GM18502 (cell line): ENCODE results near the gene PCDHB8.
"Not testable (repeated sequence)": the region's sequence is repeated elsewhere in the genome, so short reads cannot be mapped to it uniquely, and the experiment has no call there.

ENCODE experiments used
- ATAC-seq: cut with Tn5 transposase; IDR thresholded peaks from one replicate; pipeline ENCODE4 v1.9.1; 2021; ENCODE audit warnings: mild to moderate bottlenecking; ENCODE audit not compliant: unreplicated experiment, poor library complexity

Gene PCDHB8

DNA sequence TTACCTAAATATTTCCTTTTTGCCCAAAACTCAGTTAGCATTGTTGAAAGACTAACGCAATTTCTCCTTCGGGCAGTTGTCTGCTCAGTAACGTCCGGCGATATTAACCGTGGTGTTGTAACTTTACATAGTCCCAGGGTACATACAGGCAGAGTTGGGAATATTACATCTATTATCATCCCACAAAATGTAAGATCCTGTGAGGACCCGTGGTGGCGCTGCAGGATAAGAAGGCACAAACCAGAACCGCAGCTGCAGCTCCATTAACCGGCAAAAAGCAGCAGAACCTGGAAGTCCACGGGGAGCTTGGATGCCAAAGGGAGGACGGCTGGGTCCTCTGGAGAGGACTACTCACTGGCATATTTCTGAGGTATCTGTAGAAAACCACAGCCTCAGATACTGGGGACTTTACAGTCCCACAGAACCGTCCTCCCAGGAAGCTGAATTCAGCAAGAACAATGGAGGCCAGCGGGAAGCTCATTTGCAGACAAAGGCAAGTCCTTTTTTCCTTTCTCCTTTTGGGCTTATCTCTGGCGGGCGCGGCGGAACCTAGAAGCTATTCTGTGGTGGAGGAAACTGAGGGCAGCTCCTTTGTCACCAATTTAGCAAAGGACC, at the start of gene PCDHB8:
PCDHB8 (plus strand) TSS at position 214 of the 615 bp plus-strand sequence; CDS start at position 459, 245 bp downstream.
- not testable (repeated sequence) for ATAC-seq

DNA sequence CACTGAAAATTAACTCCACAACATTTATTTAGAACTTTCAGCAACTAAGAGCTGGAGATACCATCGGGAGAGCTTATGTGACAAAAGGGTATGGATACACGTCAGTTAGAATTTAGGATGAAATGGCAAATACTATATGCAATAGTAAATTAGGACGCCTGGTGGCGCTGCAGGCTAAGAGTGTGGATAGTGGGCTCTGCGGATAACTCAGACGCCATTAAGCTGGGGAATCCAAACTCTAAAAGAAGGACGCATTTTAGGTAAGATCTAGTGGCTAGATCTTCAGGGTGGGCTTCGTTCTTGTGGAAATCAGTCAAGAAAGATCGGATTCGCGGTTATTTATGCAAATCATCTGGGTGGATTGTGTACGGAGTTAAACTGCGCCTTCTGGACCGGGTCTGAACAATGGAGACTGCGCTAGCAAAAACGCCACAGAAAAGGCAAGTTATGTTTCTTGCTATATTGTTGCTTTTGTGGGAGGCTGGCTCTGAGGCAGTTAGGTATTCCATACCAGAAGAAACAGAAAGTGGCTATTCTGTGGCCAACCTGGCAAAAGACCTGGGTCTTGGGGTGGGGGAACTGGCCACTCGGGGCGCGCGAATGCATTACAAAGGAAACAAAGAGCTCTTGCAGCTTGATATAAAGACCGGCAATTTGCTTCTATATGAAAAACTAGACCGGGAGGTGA, 42.4 kb upstream of the PCDHB8 start, which contains the start of gene PCDHB5:
PCDHB5 (plus strand) TSS at position 177 of the 688 bp plus-strand sequence; CDS start at position 406, 229 bp downstream.
- no peak for ATAC-seq

DNA sequence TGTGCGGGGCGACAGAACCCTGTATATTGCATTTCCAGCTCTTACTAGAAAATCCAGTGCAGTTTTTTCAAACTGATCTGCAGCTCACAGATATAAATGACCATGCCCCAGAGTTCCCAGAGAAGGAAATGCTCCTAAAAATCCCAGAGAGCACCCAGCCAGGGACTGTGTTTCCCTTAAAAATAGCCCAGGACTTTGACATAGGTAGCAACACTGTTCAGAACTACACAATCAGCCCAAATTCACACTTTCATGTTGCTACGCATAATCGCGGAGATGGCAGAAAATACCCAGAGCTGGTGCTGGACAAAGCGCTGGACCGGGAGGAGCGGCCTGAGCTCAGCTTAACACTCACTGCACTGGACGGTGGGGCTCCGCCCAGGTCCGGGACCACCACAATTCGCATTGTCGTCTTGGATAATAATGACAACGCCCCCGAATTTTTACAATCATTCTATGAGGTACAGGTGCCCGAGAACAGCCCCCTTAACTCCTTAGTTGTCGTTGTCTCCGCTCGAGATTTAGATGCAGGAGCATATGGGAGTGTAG, 41.8 kb upstream of the PCDHB8 start:
- ATAC-seq = no peak

DNA sequence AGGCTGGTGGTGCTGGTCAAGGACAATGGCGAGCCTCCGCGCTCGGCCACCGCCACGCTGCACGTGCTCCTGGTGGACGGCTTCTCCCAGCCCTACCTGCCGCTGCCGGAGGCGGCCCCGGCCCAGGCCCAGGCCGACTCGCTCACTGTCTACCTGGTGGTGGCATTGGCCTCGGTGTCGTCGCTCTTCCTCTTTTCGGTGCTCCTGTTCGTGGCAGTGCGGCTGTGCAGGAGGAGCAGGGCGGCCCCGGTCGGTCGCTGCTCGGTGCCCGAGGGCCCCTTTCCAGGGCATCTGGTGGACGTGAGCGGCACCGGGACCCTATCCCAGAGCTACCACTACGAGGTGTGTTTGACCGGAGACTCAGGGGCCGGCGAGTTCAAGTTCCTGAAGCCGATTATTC, 40.2 kb upstream of the PCDHB8 start:
- ATAC-seq = not testable (repeated sequence)

DNA sequence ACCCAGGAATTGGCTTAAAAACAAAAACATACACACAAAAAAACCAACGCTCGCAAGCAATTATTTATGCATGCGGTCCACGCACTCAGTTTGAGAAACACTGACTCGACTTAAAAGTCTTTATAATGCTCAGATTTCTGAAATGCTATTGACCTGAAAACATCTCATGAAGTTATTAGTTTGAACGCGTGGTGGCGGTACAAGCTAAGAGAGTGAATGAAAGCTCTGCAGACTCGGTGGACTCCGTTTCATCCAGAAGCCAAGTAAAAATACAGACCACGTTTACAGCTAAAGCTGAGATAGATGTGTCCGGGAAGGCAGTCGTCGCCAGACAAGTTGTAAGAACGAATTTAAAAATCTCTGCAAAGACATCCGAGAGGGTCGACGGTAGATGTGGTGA, 27.8 kb upstream of the PCDHB8 start, which contains the start of gene PCDHB6:
PCDHB6 (plus strand) TSS at position 246 of the 400 bp plus-strand sequence. CDS start 201 bp downstream, outside the sequence.
- no peak for ATAC-seq

DNA sequence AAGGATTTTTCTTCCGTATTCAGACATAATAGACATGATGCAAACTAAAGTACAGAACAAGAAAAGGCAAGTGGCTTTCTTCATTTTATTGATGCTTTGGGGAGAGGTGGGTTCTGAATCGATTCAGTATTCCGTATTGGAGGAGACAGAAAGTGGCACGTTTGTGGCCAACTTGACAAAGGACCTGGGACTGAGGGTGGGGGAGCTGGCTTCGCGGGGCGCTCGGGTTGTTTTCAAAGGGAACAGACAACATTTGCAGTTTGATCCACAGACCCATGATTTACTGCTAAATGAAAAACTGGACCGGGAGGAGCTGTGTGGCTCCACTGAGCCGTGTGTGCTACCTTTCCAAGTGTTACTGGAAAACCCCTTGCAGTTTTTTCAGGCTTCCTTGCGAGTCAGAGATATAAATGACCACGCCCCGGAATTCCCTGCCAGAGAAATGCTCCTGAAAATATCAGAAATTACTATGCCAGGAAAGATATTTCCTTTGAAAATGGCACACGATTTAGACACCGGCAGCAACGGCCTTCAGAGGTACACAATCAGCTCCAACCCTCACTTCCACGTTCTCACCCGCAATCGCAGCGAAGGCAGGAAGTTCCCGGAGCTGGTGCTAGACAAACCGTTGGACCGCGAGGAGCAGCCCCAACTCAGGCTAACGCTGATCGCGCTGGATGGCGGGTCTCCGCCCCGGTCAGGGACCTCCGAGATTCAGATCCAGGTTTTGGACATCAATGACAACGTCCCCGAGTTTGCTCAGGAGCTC, 27.2 kb upstream of the PCDHB8 start:
- no peak for ATAC-seq

DNA sequence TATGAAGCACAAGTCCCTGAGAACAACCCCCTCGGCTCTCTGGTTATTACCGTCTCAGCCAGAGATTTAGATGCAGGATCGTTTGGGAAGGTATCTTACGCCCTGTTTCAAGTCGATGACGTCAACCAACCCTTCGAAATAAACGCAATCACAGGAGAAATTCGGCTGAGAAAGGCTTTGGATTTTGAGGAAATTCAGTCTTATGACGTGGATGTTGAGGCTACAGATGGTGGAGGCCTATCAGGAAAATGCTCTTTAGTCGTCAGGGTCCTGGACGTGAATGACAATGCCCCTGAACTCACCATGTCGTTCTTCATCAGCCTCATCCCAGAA, 26.6 kb upstream of the PCDHB8 start:
- ATAC-seq = no peak

DNA sequence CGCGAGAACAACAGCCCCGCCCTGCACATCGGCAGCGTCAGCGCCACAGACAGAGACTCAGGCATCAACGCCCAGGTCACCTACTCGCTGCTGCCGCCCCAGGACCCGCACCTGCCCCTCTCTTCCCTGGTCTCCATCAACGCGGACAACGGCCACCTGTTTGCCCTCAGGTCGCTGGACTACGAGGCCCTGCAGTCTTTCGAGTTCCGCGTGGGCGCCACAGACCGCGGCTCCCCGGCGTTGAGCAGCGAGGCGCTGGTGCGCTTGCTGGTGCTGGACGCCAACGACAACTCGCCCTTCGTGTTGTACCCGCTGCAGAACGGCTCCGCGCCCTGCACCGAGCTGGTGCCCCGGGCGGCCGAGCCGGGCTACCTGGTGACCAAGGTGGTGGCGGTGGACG, 26.0 kb upstream of the PCDHB8 start:
- not testable (repeated sequence) for ATAC-seq

DNA sequence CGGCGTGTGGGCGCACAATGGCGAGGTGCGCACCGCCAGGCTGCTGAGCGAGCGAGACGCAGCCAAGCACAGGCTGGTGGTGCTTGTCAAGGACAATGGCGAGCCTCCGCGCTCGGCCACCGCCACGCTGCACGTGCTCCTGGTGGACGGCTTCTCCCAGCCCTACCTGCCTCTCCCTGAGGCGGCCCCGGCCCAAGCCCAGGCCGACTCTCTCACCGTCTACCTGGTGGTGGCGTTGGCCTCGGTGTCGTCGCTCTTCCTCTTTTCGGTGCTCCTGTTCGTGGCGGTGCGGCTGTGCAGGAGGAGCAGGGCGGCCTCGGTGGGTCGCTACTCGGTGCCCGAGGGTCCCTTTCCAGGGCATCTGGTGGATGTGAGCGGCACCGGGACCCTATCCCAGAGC, 25.5 kb upstream of the PCDHB8 start:
- ATAC-seq = not testable (repeated sequence)

DNA sequence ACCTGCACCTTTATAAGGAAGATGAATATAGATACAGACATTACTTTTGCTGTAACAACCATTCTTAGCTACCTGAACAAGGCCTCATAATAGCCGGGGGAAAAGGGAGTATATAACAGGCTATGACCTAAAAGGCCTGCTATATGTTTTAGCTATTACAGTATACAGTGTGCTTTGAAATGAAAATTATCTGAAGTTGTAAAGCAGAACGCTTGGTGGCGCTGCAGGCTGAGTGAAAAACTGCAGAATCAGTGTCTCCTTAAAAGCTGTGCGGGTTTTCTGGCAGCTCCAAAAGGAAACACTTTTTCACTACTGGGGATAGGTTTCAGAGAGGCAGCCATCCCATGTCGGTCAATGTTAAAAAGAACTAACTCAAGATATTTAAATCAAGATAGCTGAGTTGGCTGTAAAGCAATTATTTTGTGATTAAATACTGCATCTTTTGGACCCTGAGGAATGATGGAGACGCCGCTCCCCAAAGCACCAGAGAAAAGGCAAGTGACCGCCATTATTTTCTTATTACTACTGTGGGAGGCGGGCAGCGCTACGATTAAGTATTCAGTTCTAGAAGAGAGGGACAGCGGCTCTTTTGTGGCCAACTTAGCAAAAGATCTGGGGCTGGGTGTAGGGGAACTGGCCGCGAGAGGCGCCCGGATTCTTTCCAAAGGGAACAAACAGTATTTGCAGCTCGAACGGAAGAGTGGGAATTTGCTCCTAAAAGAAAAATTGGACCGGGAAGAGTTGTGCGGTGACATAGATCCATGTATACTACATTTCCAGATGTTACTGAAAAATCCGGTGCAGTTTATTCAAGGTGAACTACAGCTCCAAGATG, 21.8 kb upstream of the PCDHB8 start:
- no peak for ATAC-seq

DNA sequence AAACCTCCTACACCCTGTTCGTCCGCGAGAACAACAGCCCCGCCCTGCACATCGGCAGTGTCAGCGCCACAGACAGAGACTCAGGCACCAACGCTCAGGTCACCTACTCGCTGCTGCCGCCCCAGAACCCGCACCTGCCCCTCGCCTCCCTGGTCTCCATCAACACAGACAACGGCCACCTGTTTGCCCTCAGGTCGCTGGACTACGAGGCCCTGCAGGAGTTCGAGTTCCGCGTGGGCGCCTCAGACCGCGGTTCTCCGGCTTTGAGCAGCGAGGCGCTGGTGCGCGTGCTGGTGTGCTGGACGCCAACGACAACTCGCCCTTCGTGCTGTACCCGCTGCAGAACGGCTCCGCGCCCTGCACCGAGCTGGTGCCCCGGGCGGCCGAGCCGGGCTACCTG, 20.2 kb upstream of the PCDHB8 start:
- ATAC-seq = not testable (repeated sequence)

DNA sequence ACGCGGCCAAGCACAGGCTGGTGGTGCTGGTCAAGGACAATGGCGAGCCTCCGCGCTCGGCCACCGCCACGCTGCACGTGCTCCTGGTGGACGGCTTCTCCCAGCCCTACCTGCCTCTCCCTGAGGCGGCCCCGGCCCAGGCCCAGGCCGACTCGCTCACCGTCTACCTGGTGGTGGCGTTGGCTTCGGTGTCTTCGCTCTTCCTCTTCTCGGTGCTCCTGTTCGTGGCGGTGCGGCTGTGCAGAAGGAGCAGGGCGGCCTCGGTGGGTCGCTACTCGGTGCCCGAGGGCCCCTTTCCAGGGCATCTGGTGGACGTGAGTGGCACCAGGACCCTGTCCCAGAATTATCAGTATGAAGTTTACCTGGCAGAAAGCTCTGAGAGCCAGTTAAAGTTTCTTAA, 19.7 kb upstream of the PCDHB8 start:
- not testable (repeated sequence) for ATAC-seq

DNA sequence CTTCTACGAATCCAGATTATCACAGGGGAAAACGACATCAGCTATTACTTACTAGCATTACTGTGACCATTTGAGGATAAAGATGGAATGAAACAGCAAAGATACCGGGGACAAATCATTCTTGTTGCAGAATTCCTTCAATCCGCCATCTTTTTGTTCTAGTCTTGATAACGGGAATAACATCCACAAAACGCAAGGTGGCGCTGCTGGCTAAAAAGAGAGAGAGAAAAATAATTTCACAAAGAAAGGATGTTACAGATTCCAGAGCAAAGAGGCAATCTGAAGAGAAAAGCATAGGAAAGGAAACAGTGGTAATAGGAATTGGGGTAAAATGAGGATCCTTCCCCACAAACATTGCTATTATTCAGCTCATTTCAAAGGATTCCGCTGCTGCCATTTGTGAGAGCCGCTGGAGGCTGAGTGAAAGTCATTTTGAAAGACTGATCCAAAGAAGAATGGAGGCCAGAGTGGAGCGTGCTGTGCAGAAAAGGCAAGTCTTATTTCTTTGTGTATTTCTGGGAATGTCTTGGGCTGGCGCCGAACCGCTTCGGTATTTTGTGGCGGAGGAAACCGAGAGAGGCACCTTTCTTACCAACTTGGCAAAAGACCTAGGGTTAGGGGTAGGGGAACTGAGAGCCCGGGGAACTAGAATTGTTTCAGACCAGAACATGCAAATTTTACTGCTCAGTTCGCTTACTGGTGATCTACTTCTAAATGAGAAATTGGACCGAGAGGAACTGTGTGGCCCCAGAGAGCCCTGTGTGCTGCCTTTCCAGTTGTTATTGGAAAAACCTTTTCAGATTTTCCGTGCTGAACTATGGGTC, 5.0 kb upstream of the PCDHB8 start, which contains the start of gene PCDHB7:
PCDHB7 (plus strand) TSS at position 264 of the 824 bp plus-strand sequence; CDS start at position 456, 192 bp downstream.
- no peak for ATAC-seq

DNA sequence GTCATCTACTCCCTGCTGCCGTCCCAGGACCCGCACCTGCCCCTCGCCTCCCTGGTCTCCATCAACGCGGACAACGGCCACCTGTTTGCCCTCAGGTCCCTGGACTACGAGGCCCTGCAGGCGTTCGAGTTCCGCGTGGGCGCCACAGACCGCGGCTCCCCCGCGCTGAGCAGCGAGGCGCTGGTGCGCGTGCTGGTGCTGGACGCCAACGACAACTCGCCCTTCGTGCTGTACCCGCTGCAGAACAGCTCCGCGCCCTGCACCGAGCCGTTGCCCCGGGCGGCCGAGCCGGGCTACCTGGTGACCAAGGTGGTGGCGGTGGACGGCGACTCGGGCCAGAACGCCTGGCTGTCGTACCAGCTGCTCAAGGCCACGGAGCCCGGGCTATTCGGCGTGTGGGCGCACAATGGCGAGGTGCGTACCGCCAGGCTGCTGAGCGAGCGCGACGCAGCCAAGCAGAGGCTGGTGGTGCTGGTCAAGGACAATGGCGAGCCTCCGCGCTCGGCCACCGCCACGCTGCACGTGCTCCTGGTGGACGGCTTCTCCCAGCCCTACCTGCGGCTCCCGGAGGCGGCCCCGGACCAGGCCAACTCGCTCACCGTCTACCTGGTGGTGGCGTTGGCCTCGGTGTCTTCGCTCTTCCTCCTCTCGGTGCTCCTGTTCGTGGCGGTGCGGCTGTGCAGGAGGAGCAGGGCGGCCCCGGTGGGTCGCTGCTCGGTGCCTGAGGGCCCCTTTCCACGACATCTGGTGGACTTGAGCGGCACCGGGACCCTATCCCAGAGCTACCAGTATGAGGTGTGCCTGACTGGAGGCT, 3.1 kb upstream of the PCDHB8 start:
- ATAC-seq = not testable (repeated sequence)

DNA sequence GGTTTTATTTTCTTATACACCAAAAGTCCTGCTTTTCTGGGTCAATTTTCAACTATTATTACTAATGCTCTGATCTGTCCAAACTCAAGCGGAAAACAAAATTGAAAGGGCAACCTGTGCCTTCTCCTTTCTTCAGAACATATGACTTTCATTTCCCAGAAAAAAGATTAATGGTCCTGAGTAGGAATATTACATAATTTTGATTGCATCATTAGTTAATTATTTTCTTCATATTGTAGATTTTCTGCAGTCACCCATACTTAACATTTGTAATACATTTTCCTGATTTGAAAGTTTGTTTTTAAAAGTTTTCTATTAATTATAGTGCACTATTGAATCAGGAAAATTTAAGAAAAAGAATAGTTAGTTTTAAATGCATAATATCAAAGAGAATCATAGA, 1.7 kb upstream of the PCDHB8 start:
- no peak for ATAC-seq

DNA sequence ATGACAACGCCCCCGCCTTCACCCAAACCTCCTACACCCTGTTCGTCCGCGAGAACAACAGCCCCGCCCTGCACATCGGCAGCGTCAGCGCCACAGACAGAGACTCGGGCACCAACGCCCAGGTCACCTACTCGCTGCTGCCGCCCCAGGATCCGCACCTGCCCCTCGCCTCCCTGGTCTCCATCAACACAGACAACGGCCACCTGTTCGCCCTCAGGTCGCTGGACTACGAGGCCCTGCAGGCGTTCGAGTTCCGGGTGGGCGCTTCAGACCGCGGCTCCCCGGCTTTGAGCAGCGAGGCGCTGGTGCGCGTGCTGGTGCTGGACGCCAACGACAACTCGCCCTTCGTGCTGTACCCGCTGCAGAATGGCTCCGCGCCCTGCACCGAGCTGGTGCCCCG, 1.8 kb downstream of the PCDHB8 start:
- ATAC-seq = not testable (repeated sequence)

DNA sequence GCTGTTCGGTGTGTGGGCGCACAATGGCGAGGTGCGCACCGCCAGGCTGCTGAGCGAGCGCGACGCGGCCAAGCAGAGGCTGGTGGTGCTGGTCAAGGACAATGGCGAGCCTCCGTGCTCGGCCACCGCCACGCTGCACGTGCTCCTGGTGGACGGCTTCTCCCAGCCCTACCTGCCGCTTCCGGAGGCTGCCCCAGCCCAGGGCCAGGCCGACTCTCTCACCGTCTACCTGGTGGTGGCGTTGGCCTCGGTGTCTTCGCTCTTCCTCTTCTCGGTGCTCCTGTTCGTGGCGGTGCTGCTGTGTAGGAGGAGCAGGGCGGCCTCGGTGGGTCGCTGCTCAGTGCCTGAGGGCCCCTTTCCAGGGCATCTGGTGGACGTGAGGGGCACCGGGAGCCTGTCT, 2.3 kb downstream of the PCDHB8 start:
- ATAC-seq = not testable (repeated sequence)

DNA sequence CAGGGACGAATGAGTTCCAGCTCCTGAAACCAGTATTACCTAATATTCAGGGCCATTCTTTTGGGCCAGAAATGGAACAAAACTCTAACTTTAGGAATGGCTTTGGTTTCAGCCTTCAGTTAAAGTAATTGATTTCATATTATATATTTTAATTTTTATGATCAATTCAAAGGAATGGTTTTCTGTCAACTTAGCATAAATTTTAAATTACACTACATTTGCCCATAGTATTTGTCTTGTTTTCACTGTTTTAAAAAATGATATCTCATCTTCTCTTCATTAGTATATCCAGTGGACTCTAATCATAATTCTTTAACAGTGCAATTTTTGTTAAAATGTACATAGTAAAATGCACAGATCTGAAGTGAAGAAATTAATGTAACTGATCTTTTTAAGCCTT, 2.7 kb downstream of the PCDHB8 start:
- ATAC-seq = no peak
